NCI-H2171 treated with DMSO at 0.1 percent for 48 hours (cell line): ENCODE results near the gene ARHGAP30.
A peak's percentile ranks its signal among the peaks of the same experiment; 100 is the strongest.

ENCODE experiments used
- DNase-seq: peaks from one replicate; lab custom pipeline; 2025; lab: John Stamatoyannopoulos, UW

ARHGAP30 gene

GRCh38 chr1:161009602-161010211 lies 60.0 kb downstream of the ARHGAP30 start:
- DNase-seq, result no peak

- DNase-seq, result no peak
Observed at GRCh38 chr1:161008869-161009510, 60.7 kb downstream of the ARHGAP30 start.

- DNase-seq, result no peak
Observed at GRCh38 chr1:161007369-161007768, 62.3 kb downstream of the ARHGAP30 start.

GRCh38 chr1:161006563-161006962 lies 63.1 kb downstream of the ARHGAP30 start:
- DNase-seq, result no peak

DNA sequence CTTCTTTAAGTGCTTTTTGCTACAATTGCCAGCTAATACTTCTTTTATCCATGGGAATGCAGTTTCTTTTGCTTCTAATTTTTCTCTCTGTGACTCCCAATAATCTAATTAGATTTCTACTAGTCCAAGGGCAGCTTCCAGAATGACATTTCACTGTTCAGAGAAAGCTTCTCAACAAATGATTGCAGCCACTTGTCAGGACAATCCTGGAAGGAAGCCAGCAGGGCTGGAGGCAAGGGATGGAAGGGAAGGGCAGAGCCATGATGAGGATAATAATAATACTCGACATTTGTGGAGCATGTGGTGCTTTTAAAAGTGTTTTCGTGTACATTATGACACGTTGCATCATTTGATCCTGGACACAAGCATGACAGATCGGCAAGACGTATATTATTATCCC lies 68.2 kb downstream of the ARHGAP30 start:
- no peak for DNase-seq

GRCh38 chr1:161000736-161001480 lies 68.8 kb downstream of the ARHGAP30 start:
- no peak for DNase-seq

DNA sequence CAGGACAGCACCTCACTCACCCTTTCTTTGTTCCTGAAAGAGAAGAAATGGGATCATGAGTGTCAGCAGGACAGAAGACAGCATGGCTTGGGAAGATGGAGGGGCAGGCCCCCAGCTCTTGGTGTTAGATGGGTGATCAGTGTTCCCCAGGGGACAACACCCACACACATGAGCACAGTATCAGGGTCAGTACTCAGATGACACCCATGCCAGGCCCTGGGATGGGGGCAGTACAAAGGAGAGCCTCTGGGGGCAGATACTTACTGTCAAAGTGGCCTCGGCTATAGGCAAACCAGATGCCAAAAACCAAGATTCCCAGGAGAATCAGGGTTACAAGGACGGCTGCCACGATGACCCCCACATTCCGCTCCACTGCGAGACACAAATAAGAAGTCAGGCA lies 70.3 kb downstream of the ARHGAP30 start:
- DNase-seq, result no peak

DNA sequence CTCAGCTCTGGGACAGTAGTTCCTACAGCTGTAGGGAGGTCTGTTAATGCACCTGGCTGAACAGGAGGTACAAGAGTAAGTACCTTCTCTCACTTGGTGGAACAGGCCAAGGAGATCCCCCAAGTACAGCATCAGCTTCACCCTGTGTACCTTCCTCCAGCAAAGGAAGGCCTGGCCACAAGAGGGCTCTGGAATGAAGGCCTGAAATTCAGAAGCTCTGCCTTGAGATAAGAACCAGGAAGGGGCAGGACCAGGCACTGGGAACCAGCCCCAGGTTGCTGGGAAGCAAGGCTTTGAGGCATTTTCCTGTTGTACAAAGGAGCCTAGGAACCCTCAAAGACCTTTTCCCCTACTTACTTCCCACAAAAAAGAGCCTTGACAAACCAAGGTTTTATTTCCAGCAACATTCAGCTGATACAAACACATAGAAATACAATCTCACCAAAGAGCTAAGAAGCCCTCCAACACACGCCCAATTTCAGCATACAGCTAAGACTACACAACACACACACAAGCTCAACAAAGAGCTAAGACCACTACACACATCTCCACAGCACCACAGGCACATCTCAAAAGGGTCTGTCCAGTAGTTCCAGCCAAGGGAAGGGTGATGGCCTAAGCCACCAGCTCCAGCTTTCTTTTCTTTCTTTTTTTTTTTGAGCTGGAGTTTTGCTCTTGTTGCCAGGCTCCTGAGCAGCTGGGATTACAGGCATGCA lies 72.2 kb downstream of the ARHGAP30 start:
- DNase-seq, result peak; percentile 9
